ENCODE results near the gene SMTNL2. TPM values are rescaled to one million over a fixed set of nuclear protein-coding genes. Genes with fewer than 3 reads are reported as not detected.

Gene SMTNL2
- total and polyA plus RNA-seq, 2 of the 4 experiments (the other 2 are of a cell fraction): not detected

GRCh38 chr17:4573669-4574068 lies 10.7 kb upstream of the SMTNL2 start:
- in situ Hi-C loops (cut with MboI; ENCODE audit: low sequenced_read_pairs): loop anchor here (10.0 kb wide), 1 partner anchor 311 kb away; no protein-coding TSS in a partner anchor
- no peak for TF ChIP-seq CEBPB (IDR thresholded peaks at IDR 0.05; ENCODE audit: low read depth, low read length)
- no peak for TF ChIP-seq SMC3 (IDR thresholded peaks at IDR 0.05; ENCODE audit: low read depth, low read length)
- TF ChIP-seq MAFK (IDR thresholded peaks at IDR 0.05; ENCODE audit: low read depth, low read length): no peak
- TF ChIP-seq FOS (IDR thresholded peaks at IDR 0.05; ENCODE audit: low read depth, low read length): no peak
- H3K18ac ChIP-seq (ENCODE audit: low read depth, low read length): no peak overlapping the region
- WGBS, 2 experiments (ENCODE audit: extremely low coverage in 2 of 2, insufficient read length in 1 of 2): 81% methylated on average over 3 of the region's 7 CpGs; no CpG with 5 or more reads in 1 of the 2 experiments
- H4K20me1 ChIP-seq (ENCODE audit: insufficient read depth, low read length): no peaks in the 10 kb centered on the region
- H2AFZ ChIP-seq (replicated peaks; ENCODE audit: low read length, poor library complexity): no peak overlapping the region
- no peaks in the 10 kb centered on the region for H3K9me3 ChIP-seq (ENCODE audit: control insufficient read depth, insufficient read depth, low read length)
- H3K4me2 ChIP-seq (ENCODE audit: low read depth, low read length): no peak overlapping the region
- no peak overlapping the region for H2AK9ac ChIP-seq (replicated peaks; ENCODE audit: low read depth, low read length, poor library complexity)
- no peak overlapping the region for H3K4ac ChIP-seq (ENCODE audit: low read depth, low read length)
- H3K4me3 ChIP-seq (ENCODE audit: insufficient read depth, low read depth, low read length): no peak overlapping the region
- H4K5ac ChIP-seq (ENCODE audit: low read depth, low read length): no peak overlapping the region
- ATAC-seq (ENCODE audit: low read depth) (no peak), DNase-seq (no peak)
- no peak overlapping the region for H3K27ac ChIP-seq (ENCODE audit: insufficient read depth, low read length)
- POLR2A ChIA-PET (ENCODE audit: unreplicated experiment): no interaction called here
- no peak overlapping the region for H4K91ac ChIP-seq (ENCODE audit: insufficient read depth, low read depth, low read length)
- no peak overlapping the region for H3K56ac ChIP-seq (ENCODE audit: extremely low read depth, insufficient read depth, low read length)
- no peak overlapping the region for H3K14ac ChIP-seq (replicated peaks; ENCODE audit: low read depth, low read length)
- H3K79me1 ChIP-seq (ENCODE audit: low read depth in 1 of 2, low read length in 2 of 2): no peaks in the 10 kb centered on the region
- dilution Hi-C loops (cut with HindIII; ENCODE audit: low sequenced_read_pairs, unreplicated experiment): no loop called here
- BruUV-seq (replicated peaks): no TSS peak
- H4K8ac ChIP-seq (ENCODE audit: low read depth in 2 of 2, low read length in 2 of 2): no peak overlapping the region
- no peak overlapping the region for H2BK120ac ChIP-seq (ENCODE audit: low read depth, low read length)
- no peak overlapping the region for H3K9ac ChIP-seq (ENCODE audit: low read depth, low read length)
- peaks cover 42% of the 10 kb centered on the region for H3K27me3 ChIP-seq (ENCODE audit: control insufficient read depth, insufficient read depth, low read length)
- no peaks in the 10 kb centered on the region for H3K9me1 ChIP-seq (ENCODE audit: insufficient read depth, low read length)
- H2BK5ac ChIP-seq (ENCODE audit: low read depth, low read length, poor library complexity, severe bottlenecking): no peak overlapping the region
- no peak overlapping the region for H2AK5ac ChIP-seq (ENCODE audit: low read depth, low read length)
- CTCF ChIA-PET: no interaction called here
- no peak overlapping the region for H2BK15ac ChIP-seq (ENCODE audit: low read depth, low read length)
- no peak overlapping the region for H2BK20ac ChIP-seq (ENCODE audit: low read depth, low read length)
- no peak overlapping the region for H3K23ac ChIP-seq (ENCODE audit: low read depth, low read length)
- no peaks in the 10 kb centered on the region for H3K36me3 ChIP-seq (ENCODE audit: control insufficient read depth, insufficient read depth, low read length)
- intact Hi-C loops (cut with micrococcal nuclease): no loop called here
- H3K4me1 ChIP-seq (ENCODE audit: control insufficient read depth, insufficient read depth, low read length): peaks cover 1% of the 10 kb centered on the region; the same call in 1 of the 2 replicates

Measured in IMR-90 (cell line).